GM19324 (cell line): ENCODE results near the gene NLRP9.

ENCODE experiments used
- ATAC-seq: cut with Tn5 transposase; IDR thresholded peaks from one replicate; pipeline ENCODE4 v1.9.1; 2021; ENCODE audit warnings: mild to moderate bottlenecking, moderate library complexity; ENCODE audit not compliant: unreplicated experiment, low FRiP score

Gene NLRP9

GRCh38 chr19:55674841-55675660 is 63.2 kb downstream of the NLRP9 start, which contains the start of gene EPN1:
Gene EPN1 (plus strand): TSS chr19:55675226. CDS start chr19:55678628, 3,402 bp downstream.
- ATAC-seq: peak; percentile 75

- no peak for ATAC-seq
These were observed 63.8 kb downstream of the NLRP9 start for GRCh38 chr19:55674459-55674840.

- no peak for ATAC-seq
These were observed 64.3 kb downstream of the NLRP9 start for GRCh38 chr19:55673889-55674288.

GRCh38 chr19:55673465-55673864 is 64.7 kb downstream of the NLRP9 start:
- no peak for ATAC-seq

GRCh38 chr19:55672418-55672817 is 65.8 kb downstream of the NLRP9 start:
- ATAC-seq: no peak

GRCh38 chr19:55671054-55671378 is 67.2 kb downstream of the NLRP9 start:
- ATAC-seq: no peak

- no peak for ATAC-seq
These were observed 67.7 kb downstream of the NLRP9 start for GRCh38 chr19:55670280-55671053.

- no peak for ATAC-seq
These were observed 68.6 kb downstream of the NLRP9 start for GRCh38 chr19:55669418-55670279.

- ATAC-seq: no peak
These were observed 69.4 kb downstream of the NLRP9 start for GRCh38 chr19:55668603-55669348.

- no peak for ATAC-seq
These were observed 70.2 kb downstream of the NLRP9 start for GRCh38 chr19:55667958-55668357.

GRCh38 chr19:55667511-55667910 is 70.7 kb downstream of the NLRP9 start:
- no peak for ATAC-seq

- no peak for ATAC-seq
These were observed 71.2 kb downstream of the NLRP9 start for GRCh38 chr19:55667006-55667381.

GRCh38 chr19:55666343-55667005 is 71.7 kb downstream of the NLRP9 start:
- no peak for ATAC-seq

- no peak for ATAC-seq
These were observed 74.2 kb downstream of the NLRP9 start for GRCh38 chr19:55663846-55664536.

- ATAC-seq: no peak
These were observed 76.4 kb downstream of the NLRP9 start for GRCh38 chr19:55661826-55662225.

- no peak for ATAC-seq
These were observed 77.2 kb downstream of the NLRP9 start for GRCh38 chr19:55660991-55661390.

GRCh38 chr19:55660404-55660803 is 77.8 kb downstream of the NLRP9 start:
- no peak for ATAC-seq

GRCh38 chr19:55659822-55660221 is 78.4 kb downstream of the NLRP9 start:
- ATAC-seq: no peak

- ATAC-seq: no peak
These were observed 79.2 kb downstream of the NLRP9 start for GRCh38 chr19:55658846-55659459.
